Stimulated activated CD8-positive, alpha-beta memory T cell treated with anti-CD3 and anti-CD28 coated beads, Interleukin-12 subunit alpha, Interleukin-12 subunit beta, amount 100 ng/mL, for 24 hours (primary cell): ENCODE measurements around the gene KRT71.

Experiments used
- DNase-seq: peaks from one replicate; pipeline ENCODE4 v3.0.0-alpha.2; 2020; ENCODE audit errors: extremely low read depth

KRT71 gene

DNA sequence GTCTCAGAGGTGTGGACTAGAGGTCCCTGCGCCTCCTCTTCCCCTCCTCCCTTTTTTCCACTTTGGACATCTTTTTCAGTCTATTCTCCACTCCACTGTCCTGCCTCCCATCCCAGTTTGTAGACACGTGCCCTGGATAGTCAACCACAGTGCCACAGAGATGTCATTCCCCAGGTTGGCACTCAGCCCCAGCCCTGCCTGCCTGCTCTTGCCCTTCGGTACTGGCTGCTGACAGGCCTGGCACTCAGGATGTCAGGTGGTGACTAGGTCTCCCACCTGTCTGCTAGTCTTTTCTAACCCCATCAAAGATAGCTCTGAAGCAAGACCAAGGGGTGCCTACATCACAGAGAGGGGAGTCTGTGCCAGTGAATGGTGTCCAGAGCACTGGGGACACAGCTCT is 15.8 kb downstream of the KRT71 start:
- no peak for DNase-seq

DNA sequence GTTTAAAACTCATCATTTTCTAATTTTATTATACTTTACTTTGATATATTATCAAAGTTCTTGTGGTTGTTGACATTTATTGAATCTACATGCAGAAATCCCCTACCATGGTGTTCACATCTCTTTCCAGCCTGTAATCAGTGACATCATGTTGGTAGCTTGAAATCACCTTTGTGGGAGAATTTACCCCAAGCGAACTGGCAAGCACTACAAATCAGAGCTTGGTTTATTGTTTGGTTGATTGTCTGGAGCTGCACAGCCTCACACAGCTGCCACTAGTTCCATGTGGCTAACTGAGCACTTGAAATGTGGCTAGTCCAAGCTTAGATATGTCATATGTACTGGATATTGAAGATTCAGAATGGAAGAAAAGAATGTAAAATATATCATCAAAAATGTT is 17.4 kb downstream of the KRT71 start:
- DNase-seq: no peak

DNA sequence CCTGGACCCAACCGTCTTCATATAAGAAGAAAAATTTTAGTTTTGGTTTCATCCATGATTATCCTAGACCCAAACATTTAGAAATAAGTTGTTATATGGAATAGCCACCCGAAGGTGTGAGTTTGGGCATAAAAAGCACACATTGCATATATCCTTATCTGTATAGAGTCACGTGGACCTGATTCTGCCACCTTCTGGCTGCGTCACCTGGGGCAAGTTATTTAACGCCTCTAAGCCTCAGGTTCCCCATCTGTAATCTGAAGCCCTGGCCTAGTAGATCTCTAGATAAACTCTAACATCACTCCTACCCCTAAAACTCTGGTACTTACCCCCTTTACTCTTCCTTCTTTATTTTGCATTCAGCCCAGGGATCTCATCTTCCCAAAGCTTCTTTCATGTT is 18.5 kb downstream of the KRT71 start:
- DNase-seq: no peak

DNA sequence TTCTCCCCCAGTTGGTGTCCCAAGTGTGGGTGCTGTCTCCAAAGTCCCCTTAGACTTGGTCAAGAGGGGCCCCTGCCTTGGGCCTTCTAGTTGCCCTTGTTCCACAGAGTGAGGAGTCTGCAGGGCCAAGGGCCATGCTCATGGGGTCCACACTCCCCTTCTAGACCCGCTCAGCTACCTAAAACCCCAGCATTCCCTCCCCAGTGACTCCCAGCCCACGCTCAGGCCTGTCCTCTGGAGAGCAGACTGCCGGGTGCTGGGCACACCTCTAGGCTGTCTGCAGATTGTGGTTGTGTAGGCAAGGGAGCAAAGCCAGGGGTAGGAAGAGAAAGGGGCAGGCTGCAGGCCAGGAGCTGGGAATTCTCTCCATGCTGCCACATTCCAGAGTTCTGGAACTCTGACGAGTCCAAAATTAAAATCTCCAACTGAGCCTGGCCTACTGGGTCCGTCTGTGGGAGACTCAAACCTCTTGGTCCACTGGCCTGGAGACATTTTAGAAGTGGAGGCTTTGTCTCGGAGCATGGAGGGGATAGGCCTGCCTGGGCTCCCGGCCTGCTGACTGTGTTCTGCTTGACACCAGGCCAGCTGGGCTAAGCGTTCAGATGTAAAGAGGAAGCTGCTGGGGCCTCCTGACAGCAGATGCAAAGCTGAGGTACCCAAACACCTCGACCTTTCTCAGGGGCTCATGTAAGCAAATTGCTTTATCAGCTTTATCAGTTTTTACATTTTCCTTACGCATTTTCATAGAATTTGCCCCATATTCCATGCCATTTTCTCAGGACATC is 19.1 kb downstream of the KRT71 start:
- DNase-seq: no peak

DNA sequence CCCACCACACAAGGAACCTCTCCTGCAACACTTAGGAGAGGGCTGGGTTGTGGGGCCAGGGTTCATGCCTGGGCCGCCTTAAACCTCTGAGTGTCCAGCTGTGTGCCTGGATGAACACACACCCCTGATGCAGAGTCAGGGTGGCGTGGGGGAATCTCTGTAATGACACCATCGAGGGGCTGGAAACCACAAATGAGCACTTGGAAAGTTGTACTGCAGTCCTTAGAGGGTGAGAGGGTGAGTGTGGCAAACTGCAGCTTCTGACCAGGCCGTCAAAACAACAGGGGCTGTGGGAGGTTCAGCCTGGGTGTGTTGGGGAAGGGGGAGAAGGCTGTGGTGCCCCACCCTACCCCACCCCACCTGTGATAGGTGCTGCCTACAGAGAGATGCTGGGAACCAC is 20.3 kb downstream of the KRT71 start:
- DNase-seq: no peak

DNA sequence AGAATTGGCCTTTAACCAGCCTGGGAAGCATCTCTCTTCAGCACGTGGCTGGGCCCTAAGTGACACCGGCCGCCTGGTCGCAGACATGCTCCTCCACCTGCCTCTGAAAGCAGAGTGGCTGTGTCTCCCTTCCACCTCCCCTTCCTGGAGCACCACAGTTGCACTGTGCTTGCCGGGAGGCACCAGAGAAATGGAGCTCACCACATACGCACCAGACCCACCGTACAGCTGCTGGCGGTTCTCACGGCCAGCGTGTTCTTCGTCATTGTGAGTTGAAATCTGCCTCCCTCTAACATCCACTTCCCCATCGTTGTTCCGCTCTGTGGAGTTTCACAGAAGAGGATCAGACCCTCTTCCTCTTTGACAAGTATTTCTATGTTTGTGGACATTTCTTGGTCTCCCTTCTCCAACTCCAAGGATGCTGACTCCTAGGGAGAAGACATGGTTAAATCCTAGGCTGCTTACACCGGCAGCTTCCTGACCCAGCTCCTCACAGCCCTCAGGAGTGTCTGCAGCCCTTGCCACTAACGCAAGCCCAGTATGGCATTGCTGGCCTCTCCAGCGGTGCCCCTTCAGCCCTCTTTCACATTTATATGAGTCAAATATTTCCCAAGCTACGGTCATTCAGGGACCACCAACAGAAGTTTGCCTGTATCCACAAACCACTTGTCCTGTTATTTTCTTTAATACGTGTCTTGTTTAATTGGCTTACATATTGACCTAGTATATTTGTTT is 21.2 kb downstream of the KRT71 start:
- DNase-seq: no peak

DNA sequence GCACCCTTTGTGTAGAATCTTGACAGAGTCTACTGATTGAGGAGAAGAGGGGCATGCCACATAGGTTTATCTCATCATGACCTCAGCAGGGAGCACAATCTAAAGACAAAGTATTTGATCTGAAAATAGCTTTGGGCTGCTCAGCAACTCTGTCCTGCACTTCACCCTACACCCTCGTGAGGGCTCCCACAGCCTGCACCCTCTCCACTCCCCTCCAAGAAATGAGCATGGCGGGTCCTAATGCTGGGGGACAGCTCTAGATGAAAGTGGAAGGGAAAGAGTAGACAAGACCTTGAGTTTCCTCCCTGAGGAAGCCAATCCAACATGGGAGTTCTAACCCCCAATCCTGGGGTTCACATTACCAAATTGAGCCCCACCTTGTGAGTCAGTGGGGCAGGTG is 22.0 kb downstream of the KRT71 start:
- no peak for DNase-seq

DNA sequence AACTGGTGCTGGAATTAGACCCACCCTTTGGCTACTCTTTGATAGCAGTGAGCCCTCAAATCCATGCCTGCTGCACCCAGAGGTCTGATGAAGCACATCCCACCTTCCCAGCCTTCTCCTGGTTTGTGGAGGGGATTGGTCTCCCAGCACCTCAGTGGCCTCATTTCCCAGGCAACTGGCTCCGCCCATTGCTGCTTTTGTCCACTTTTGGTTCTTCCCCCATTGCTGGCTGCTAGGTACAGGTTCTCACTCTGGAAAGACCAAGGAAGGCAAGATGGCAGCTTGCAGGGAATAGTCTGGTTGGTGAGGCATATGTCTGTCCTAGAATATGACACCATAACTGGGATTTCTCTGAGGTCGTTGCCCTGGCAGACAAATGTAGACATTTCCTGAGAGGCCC is 22.6 kb downstream of the KRT71 start:
- DNase-seq: no peak

DNA sequence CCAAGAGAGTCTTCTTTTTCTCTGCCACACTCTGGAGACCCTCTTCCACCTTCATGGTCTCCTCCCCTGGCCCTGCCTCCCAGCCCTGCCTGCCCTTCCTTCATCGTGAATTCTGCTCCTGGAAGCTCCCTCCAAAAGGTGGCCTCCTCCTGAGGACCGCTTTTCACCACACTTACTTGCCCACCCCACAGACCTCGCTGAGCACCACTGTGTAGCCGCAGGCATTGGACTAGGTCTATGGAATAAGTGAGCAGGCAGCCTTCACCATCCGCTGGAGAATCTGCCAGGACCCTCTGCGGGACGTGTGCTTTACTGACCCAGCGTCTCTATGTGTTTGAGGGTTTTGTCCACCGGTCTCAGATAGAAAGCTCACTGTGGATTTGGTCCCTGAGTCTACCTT is 23.1 kb downstream of the KRT71 start:
- no peak for DNase-seq

DNA sequence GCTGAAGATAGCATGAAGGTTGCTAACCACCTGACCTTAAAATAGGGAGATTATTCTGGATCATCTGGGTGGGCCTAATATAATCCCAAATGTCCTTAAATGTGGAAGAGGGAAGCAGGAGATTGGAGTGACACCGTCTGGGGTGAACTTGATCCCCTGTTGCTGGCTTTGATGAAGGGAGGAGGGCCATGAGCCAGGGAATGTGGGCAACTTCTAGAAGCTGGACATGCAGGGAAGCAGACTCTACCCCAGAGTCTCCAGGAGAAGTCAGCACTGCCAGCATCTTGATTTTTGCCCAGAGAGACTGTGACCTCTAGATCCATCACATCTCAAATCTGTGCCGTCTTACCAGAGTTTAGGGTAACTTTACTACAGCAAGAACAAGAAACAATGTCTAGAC is 23.5 kb downstream of the KRT71 start:
- DNase-seq: no peak

DNA sequence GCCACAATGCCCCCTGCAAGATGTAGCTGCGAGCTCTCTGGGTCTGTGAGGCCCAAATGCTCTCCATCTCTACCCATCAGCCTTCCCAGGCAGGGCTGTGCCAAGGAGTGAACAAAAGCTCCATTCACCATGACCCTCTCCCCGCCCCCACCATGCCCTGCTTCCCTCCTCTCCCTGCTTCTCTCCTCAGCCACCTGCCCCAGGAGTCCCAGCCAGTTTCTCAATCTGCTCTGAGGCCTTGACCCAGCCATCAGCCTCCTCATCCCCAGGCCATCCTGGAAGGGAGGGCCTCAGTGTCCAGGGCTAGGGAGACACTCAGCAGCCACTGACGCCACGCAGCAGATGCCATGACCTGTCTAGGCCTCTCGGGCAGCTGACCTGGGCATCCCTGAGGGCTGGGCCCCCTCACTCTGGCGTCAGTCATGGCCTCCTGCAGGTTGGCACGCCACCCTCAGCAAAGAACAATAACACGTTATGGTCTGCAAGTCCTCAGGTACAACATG is 24.3 kb downstream of the KRT71 start:
- no peak for DNase-seq

DNA sequence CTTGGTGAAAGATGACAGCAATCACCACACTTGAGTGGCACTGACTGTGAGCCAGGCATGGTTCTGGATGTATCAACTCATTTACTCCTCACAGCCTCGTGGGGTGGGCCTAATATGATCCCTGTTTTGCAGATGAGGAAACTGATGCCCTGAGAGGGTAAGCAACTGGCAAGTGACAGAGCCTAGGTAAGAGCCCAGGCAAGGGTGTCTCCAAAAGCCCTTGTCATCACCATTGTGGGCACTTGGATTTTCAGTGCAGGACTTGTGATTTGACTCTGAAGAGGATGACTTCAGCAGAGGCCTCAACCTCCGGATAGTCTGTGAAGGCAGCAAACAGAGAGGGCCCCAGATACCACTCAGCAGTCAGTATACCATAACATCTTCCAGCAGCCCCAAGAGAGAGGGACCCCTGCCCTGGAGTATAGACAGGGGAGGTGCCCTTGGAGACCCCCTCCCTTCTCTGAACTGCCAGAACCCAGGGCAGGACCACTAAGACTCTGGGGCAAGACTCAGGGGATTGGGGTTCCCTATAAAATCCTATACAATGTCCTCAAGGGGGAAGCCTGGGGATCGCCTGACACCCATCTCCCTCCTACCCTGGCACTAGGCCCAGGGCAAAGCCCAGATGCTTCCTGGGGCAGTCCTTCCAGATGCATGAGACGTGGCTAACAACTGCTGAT is 25.7 kb downstream of the KRT71 start:
- no peak for DNase-seq

DNA sequence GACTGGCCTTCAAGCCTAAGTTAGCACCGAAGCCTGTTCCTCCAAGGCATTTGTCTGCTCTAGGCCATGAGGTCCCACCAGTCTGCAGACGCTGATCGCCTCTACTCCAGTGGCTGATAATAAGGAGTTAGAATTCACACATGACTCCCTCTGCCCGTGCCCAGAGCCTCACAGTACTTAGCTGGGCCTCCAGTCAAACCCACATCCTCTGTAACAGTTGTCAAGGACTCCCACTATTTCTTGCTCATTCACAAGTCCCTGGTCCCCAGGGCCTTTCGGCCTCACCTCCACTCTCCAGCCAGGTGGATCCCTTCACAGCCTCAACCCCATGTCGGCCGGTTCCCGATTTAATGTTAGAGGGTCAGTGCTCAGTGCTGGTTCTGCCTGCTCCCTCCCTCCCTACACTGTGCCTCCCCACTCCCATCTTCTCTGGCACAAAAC is 26.4 kb downstream of the KRT71 start:
- DNase-seq: no peak

DNA sequence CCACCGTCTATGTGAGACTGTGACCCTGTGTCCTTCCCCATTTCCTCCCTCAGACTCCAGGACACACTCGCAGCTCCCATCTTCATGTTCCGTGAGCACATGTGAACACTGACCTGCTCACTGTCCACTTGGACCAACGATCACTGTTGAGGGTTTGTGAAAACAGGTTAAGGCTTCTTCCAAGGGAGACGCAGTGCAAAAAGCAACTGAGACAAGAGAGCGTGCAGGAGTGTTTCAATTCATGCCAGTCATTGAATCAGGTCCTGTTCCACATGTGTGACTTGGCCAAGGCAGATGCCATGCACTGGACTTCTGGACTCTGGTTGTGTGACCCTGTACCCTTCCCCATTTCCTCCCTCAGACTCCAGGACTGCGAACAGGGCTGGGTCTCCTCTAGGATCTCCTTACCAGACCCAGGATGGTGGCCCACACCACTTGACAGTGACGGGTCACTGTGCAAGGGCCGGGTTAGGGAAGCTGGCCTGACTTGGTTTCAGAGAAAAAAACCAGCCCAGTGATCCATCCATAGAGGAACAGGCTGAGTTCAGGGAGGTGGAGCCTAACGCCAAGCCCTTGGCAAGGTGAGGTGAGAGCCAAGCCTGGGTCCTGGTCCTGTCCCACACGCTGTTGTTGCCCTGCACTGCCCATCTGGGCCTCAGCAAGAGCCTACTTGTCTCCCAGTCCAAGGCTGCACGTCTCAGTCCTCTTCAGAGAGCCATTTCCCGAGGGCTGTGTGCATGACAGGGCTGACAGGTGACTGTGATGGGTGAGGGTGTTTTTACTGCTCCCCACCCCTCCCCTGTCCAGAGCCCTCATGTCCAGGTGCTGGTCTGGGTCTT is 27.1 kb downstream of the KRT71 start:
- no peak for DNase-seq

DNA sequence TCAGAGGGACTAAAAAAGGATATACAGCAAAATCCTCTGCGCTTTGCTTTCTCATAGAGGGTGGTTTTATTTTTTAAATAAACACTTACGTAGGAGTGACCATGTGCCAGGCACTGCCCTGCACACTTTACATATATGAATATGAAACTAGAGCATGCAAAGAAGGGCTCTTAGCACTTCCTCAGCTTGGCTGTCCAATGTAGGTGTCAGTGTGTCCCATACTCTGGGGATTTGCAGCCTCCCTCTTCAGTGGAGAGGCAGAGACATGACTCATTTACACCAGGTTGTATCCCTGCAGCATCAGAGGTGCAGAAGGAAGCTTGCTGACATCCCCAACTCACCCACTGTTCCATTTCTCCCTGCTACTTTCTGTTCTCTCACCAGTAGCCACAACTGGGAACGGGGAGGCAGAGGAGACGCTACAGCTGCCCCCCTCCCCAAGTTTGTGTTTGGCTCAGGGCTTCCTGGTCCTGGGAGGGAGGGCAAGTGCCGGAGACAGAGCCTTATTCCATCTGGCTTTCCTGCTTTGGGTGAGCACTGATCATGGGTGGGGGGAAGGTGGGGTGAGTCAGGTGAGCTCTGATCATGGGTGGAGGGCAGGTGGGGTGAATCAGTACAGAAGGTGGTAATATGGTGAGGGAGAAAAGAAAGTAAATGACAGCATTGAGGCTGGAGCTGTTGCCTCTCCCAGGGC is 27.9 kb downstream of the KRT71 start:
- no peak for DNase-seq

DNA sequence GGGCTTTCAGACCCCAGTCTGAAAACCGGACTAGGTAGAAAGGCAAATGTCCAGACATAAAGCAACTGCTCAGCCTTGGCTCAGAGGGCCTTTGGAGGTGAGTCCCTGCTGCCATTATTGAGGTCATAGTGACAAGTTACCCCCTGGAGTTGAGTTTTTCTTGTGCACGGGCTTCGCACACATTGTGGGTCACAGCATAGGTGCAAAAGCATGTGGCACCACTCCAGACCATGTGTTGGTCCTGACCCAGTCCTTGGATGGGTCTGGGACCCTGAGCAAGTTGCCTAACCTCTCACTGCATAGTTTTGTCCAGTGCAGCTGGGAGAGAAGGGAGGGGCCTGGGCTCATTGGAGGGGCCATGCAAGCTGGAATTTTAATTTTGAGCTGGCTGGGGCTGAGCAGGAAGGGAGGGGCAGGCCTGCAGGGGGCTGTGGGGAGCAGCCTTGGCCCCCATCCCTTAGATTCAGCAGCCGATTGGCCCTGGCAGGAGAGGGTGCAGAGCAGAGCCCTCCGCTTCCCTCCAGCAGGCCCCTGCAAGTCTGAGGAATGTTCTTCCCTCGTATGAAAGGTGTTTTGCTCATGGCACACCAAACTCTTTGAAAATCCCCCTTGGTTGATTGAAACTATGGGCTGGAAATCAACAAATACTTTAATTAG is 28.6 kb downstream of the KRT71 start:
- no peak for DNase-seq

DNA sequence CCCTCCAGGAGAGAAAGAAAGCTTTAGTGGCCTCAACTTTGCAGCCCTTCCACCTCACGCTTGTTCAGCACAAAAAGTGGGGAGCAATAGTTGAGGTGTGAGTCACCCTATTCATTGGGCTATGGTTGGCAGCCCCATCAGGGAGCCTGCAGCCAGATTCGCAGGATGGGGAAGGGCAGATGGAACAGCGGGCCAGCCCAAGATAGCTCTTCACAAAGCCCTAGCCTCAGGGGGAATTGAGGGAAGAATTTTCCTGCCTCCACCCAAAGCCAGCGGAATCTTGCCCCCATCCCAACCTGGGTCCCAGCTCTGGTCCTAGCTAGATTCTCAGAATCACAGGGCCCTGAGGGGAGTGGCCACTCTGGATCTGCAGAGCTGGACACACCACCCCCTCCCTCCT is 29.1 kb downstream of the KRT71 start:
- no peak for DNase-seq

DNA sequence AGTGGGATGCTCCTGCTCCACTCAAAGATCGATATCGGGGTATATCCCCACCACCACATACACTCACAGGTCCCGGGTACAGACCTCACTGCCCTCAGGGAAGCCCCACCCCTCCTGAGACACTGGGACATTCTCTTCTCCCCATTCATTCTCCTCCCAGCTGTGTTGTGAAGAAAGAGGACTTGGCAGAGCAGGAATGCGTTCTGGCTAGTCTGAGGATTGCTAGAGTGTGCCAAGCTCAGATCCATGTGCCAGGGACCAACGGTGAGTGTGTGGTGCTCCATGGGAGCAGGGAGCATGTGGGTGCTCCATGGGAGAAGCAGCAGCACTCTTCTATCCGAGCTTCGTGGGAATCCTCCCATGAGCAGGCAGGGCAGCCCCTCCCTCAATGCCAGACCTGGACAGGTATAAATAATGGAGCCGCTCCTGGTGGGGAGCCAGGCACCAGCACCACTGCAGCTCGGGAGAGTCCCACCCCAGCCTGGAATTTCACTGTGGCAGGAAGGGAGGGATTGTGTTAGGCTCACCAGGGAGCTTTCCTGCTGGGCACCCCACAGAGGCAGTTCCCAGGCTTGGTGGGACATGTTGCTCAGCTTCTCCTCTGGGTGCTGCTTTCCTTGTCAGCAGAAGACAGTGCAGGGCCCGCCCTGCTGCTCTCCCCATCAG is 30.5 kb downstream of the KRT71 start:
- no peak for DNase-seq

DNA sequence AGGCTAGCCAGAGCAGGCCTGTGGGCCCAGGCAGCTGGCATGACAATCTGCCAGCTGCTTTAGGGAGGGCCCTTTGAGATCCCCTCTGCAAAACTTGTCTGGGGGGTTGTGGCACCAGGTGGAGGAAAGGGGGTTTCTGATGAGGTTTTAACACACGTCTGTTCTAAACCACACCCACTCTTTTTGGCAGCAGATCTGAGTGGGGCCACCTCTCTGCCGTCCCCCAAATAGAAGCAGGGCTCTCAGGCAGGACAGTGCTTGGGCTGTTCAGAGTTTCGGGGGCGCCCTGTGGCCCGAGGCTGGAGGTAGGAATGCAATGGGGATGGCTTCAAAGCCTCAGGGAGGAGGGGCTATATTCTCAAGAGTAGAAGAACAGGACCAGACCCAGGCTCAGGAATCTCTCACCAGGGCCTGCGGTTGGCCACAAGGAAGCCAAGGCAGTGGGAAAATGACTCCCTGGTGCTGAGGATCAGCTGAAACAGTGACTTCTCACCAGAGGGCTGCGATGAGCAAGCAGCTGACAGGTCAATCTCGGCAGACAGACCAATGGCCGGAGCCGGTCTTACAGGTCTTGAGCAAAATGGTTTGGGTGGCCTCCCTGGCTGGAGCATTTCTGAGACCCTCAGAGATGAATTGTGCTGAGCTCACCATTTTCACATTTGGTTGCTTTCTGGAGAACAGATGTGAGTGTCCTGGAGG is 31.2 kb downstream of the KRT71 start:
- DNase-seq: no peak
